Effector memory CD4-positive, alpha-beta T cell (primary cell): ENCODE data around the gene CFB.
"Not testable (repeated sequence)": the region's sequence is repeated elsewhere in the genome, so short reads cannot be mapped to it uniquely, and the experiment has no call there.

Experiments
- DNase-seq, 3 donors: peaks; one replicate each; pipeline ENCODE4 v3.0.0-alpha.2; 2020
- H3K27ac ChIP-seq: 2 replicates; pipeline ENCODE4 v1.7.0; 2013; ENCODE audit warnings: mild to moderate bottlenecking, low read length, moderate library complexity; ENCODE audit not compliant: insufficient read depth, poor library complexity, severe bottlenecking
- H3K27me3 ChIP-seq: replicated peaks from 2 replicates; pipeline ENCODE4 v1.7.0; 2013; ENCODE audit warnings: mild to moderate bottlenecking, low read length; ENCODE audit not compliant: insufficient read depth, control insufficient read depth, poor library complexity, severe bottlenecking
- H3K36me3 ChIP-seq: 2 replicates; pipeline ENCODE4 v1.7.0; 2013; ENCODE audit warnings: mild to moderate bottlenecking, low read length, moderate library complexity; ENCODE audit not compliant: control insufficient read depth, insufficient read depth
- H3K4me1 ChIP-seq: 2 replicates; pipeline ENCODE4 v1.7.0; 2013; ENCODE audit warnings: low read length, mild to moderate bottlenecking; ENCODE audit not compliant: control insufficient read depth, insufficient read depth, poor library complexity, severe bottlenecking
- H3K4me3 ChIP-seq: 2 replicates; pipeline ENCODE4 v1.7.0; 2013; ENCODE audit warnings: low read length, low read depth, mild to moderate bottlenecking; ENCODE audit not compliant: insufficient read depth, poor library complexity, severe bottlenecking
- H3K9me3 ChIP-seq: 2 replicates; pipeline ENCODE4 v1.7.0; 2013; ENCODE audit warnings: mild to moderate bottlenecking, low read length, moderate library complexity; ENCODE audit not compliant: control insufficient read depth

The CFB gene

DNA sequence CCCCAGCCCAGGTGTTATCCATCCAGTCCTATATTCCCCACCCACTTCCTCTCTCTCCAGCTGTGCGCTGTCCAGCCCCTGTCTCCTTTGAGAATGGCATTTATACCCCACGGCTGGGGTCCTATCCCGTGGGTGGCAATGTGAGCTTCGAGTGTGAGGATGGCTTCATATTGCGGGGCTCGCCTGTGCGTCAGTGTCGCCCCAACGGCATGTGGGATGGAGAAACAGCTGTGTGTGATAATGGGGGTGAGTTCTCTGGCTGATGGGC is 17.3 kb upstream of the CFB start:
- H3K4me3 ChIP-seq: no peak overlapping the region
- no peak overlapping the region for H3K27ac ChIP-seq
- no peaks in the 10 kb centered on the region for H3K9me3 ChIP-seq
- H3K36me3 ChIP-seq: no peaks in the 10 kb centered on the region
- H3K4me1 ChIP-seq: no peaks in the 10 kb centered on the region
- DNase-seq: no peak
- H3K27me3 ChIP-seq: no peaks in the 10 kb centered on the region

DNA sequence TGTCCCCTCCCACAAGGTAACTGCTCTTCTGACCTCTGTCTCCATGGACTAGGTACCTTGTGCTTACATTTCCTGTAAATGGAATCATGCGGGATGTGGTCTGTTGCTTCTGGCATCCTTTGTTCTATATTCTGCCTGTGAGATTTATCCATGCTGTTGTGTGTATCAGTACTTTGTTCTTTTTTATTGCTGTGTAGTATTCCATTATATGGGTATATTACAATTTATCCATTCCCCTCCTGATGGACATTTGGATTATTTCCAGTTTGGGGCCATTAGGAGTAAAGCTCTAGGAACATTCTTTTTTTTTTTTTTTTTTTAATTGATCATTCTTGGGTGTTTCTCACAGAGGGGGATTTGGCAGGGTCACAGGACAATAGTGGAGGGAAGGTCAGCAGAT is 14.9 kb upstream of the CFB start:
- H3K27ac ChIP-seq: no peak overlapping the region
- no peak for DNase-seq
- no peaks in the 10 kb centered on the region for H3K4me1 ChIP-seq
- H3K9me3 ChIP-seq: no peaks in the 10 kb centered on the region
- H3K4me3 ChIP-seq: no peak overlapping the region
- H3K36me3 ChIP-seq: no peaks in the 10 kb centered on the region
- H3K27me3 ChIP-seq: no peaks in the 10 kb centered on the region

- H3K27me3 ChIP-seq, H3K4me3 ChIP-seq, DNase-seq, H3K27ac ChIP-seq, H3K9me3 ChIP-seq, H3K36me3 ChIP-seq, H3K4me1 ChIP-seq: not testable (repeated sequence)
Observed at GRCh38 chr6:31932137-31932536, 13.8 kb upstream of the CFB start.

DNA sequence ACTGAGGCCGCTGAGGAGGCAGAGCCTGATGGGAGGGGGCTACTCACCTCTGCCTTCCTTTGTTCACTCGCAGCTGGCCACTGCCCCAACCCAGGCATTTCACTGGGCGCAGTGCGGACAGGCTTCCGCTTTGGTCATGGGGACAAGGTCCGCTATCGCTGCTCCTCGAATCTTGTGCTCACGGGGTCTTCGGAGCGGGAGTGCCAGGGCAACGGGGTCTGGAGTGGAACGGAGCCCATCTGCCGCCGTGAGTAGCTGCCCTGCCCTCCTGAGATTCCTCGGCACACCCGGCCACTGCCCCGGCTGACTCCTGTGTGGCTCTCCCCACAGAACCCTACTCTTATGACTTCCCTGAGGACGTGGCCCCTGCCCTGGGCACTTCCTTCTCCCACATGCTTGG is 12.4 kb upstream of the CFB start:
- Histone ChIP-seq H3K9me3 (no peaks in the 10 kb centered on the region), H3K4me1 (no peaks in the 10 kb centered on the region), H3K27me3 (no peaks in the 10 kb centered on the region), H3K27ac (no peak overlapping the region), H3K36me3 (no peaks in the 10 kb centered on the region), H3K4me3 (no peak overlapping the region)
- DNase-seq: no peak

DNA sequence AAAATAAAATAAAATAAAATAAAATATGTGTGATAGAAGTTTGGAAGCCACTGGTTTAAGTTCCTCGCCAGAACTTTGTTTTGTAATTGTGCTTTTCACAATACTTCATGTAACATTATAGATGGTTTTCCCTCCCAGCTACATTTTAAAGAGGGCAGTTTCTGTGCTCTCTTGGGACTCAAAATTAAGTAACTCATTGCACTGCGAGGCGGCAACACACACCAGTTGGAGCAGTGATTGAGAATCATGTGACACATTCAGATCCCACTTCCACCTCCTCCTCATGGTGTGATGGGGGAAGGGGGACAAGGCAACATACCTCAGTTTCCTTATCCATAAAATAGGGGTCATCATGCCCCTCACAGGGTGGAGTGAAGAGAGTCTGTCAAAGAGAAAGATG is 10.9 kb upstream of the CFB start:
- H3K9me3 ChIP-seq: no peaks in the 10 kb centered on the region
- H3K27ac ChIP-seq: no peak overlapping the region
- no peaks in the 10 kb centered on the region for H3K27me3 ChIP-seq
- no peaks in the 10 kb centered on the region for H3K36me3 ChIP-seq
- no peak for DNase-seq
- H3K4me1 ChIP-seq: no peaks in the 10 kb centered on the region
- H3K4me3 ChIP-seq: no peak overlapping the region

- Histone ChIP-seq H3K27ac (no peak overlapping the region), H3K9me3 (no peaks in the 10 kb centered on the region), H3K27me3 (no peaks in the 10 kb centered on the region), H3K36me3 (no peaks in the 10 kb centered on the region), H3K4me1 (no peaks in the 10 kb centered on the region), H3K4me3 (no peak overlapping the region)
- DNase-seq: no peak
Observed at GRCh38 chr6:31935823-31936222, 10.1 kb upstream of the CFB start.

DNA sequence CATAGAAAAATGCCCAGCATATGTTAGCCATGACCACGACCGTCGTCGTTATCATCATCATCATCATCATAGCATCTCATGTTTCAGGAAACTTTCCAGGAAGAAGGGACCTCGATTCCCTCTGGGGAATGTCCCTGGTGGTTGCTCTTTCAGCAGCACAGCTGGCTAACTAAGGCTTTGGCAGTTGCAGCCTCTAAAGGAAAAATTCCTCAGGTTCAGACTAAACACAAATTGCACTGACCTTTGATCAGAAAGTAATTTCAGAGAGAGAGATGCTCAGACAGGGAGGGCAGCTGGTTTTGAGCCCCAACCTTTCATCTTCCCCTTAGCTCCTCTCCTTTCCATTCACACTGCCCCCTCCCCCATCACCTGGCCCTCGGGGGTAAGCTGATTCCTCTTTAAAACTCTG is 5.6 kb upstream of the CFB start:
- Histone ChIP-seq H3K27ac (no peak overlapping the region), H3K4me3 (no peak overlapping the region), H3K4me1 (no peaks in the 10 kb centered on the region), H3K9me3 (no peaks in the 10 kb centered on the region), H3K36me3 (no peaks in the 10 kb centered on the region), H3K27me3 (no peaks in the 10 kb centered on the region)
- no peak for DNase-seq

- no peak for DNase-seq
- H3K4me1 ChIP-seq: no peaks in the 10 kb centered on the region
- H3K36me3 ChIP-seq: no peaks in the 10 kb centered on the region
- no peak overlapping the region for H3K27ac ChIP-seq
- H3K27me3 ChIP-seq: no peaks in the 10 kb centered on the region
- no peaks in the 10 kb centered on the region for H3K9me3 ChIP-seq
- no peak overlapping the region for H3K4me3 ChIP-seq
Observed at GRCh38 chr6:31943742-31944141, 2.2 kb upstream of the CFB start.

DNA sequence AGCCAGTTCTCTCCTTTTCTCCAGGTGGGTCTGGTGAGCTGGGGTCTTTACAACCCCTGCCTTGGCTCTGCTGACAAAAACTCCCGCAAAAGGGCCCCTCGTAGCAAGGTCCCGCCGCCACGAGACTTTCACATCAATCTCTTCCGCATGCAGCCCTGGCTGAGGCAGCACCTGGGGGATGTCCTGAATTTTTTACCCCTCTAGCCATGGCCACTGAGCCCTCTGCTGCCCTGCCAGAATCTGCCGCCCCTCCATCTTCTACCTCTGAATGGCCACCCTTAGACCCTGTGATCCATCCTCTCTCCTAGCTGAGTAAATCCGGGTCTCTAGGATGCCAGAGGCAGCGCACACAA is 765 bp upstream of the CFB start:
- no peak for DNase-seq
- H3K27ac ChIP-seq: no peak overlapping the region
- no peaks in the 10 kb centered on the region for H3K27me3 ChIP-seq
- no peak overlapping the region for H3K4me3 ChIP-seq
- H3K4me1 ChIP-seq: no peaks in the 10 kb centered on the region
- H3K9me3 ChIP-seq: no peaks in the 10 kb centered on the region
- H3K36me3 ChIP-seq: no peaks in the 10 kb centered on the region

DNA sequence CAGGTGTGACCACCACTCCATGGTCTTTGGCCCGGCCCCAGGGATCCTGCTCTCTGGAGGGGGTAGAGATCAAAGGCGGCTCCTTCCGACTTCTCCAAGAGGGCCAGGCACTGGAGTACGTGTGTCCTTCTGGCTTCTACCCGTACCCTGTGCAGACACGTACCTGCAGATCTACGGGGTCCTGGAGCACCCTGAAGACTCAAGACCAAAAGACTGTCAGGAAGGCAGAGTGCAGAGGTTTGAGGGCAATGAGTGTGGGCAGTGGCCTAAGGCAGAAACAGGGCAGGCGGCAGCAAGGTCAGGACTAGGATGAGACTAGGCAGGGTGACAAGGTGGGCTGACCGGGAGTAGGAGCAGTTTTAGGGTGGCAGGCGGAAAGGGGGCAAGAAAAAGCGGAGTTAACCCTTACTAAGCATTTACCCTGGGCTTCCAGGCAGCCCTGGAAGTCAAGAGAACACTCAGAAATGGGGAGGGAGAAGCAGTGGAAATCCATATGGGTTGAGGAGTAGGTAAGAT is 533 bp downstream of the CFB start:
- no peak for DNase-seq
- Histone ChIP-seq H3K9me3 (no peaks in the 10 kb centered on the region), H3K27me3 (no peaks in the 10 kb centered on the region), H3K36me3 (peaks cover 8% of the 10 kb centered on the region), H3K27ac (no peak overlapping the region), H3K4me3 (no peak overlapping the region), H3K4me1 (no peaks in the 10 kb centered on the region)

DNA sequence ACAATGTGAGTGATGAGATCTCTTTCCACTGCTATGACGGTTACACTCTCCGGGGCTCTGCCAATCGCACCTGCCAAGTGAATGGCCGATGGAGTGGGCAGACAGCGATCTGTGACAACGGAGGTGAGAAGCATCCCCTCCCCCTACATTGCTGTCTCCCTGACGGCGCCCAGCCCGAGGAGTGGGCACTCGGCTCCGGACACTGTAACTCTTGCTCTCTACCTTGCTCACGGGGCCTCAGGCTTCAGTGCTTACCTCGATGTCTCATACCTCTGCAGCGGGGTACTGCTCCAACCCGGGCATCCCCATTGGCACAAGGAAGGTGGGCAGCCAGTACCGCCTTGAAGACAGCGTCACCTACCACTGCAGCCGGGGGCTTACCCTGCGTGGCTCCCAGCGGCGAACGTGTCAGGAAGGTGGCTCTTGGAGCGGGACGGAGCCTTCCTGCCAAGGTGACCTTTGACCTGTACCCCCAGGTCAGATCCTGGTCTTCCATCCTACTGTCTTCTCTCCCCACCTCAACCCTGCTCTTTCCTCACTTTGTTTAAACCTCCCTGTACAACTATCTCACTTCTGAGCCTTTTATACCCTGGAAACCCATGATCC is 1.3 kb downstream of the CFB start:
- H3K9me3 ChIP-seq: no peaks in the 10 kb centered on the region
- H3K27ac ChIP-seq: no peak overlapping the region
- H3K27me3 ChIP-seq: no peaks in the 10 kb centered on the region
- H3K4me1 ChIP-seq: no peaks in the 10 kb centered on the region
- H3K4me3 ChIP-seq: no peak overlapping the region
- H3K36me3 ChIP-seq: peaks cover 15% of the 10 kb centered on the region
- no peak for DNase-seq
